ENCODE measurements around the gene PEX5.

Gene PEX5

DNA sequence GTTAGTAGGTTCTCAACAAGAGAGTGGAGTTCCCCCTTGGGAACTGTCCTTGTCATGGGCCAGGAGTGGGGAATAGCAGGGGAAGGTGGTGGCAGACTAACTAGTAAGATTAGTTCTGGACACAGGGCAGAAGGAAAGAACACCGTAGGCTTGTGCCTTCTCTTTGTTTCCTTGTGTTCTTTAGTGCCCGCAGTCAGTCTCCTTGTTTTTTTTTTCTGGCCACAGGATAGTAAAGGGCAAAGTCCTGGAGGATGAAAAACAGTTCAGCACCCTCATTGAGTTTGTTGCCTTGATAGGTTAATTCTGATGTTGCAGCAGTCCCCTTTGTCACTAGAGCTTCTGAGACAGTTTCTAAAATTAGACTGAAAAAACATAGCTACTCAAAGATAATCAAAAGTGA lies 8.4 kb downstream of the PEX5 start:
- H3K27ac ChIP-seq = peak overlapping the region; percentile 24; the same call in 1 of the 2 replicates
- TF ChIP-seq, protein P1, sequence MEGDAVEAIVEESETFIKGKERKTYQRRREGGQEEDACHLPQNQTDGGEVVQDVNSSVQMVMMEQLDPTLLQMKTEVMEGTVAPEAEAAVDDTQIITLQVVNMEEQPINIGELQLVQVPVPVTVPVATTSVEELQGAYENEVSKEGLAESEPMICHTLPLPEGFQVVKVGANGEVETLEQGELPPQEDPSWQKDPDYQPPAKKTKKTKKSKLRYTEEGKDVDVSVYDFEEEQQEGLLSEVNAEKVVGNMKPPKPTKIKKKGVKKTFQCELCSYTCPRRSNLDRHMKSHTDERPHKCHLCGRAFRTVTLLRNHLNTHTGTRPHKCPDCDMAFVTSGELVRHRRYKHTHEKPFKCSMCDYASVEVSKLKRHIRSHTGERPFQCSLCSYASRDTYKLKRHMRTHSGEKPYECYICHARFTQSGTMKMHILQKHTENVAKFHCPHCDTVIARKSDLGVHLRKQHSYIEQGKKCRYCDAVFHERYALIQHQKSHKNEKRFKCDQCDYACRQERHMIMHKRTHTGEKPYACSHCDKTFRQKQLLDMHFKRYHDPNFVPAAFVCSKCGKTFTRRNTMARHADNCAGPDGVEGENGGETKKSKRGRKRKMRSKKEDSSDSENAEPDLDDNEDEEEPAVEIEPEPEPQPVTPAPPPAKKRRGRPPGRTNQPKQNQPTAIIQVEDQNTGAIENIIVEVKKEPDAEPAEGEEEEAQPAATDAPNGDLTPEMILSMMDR (IDR thresholded peaks at IDR 0.05) = no peak
- TF ChIP-seq ZFX (IDR thresholded peaks at IDR 0.05; ENCODE audit: borderline replicate concordance) = no peak

DNA sequence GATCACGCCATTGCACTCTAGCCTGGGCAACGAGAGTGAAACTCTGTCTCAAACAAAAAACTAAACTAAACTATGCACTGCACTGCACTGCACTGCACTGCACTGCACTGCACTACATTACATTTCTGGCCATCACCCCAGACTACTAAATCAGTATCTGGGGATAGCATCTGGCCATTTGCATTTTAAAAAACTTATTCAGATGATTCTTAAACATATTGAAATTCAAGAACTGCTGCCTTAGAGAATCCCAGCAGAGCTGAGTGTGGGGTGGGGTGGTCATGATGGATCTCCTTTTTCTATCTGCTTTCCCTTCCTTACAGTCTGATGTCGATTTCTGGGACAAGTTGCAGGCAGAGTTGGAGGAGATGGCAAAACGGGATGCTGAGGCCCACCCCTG lies 13.6 kb downstream of the PEX5 start:
- TF ChIP-seq, protein P1 (IDR thresholded peaks at IDR 0.05) = no peak
- TF ChIP-seq ZFX (IDR thresholded peaks at IDR 0.05; ENCODE audit: borderline replicate concordance) = no peak

DNA sequence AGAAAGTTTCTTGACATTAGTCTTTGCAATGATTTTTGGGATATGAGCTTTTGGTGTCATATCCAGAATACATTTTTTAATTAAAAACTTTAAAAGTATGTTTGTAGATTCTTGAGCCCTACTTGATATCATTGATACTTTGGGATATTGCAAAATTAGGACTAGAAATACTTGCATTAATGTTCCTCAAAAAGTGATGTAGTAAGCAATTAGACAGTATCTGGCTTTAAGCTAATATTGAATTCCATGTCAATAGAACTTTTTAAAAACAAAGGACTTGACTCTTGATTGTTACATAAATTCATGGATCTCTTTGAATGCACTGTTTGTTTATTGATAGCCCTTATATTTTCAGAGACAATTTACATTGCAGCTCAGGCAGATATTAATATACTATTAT lies 15.6 kb downstream of the PEX5 start:
- H3K27ac ChIP-seq = no peak overlapping the region
- TF ChIP-seq, protein P1 (IDR thresholded peaks at IDR 0.05) = no peak
- no peak for TF ChIP-seq ZFX (IDR thresholded peaks at IDR 0.05; ENCODE audit: borderline replicate concordance)

More for the DNA sequence above, 13.6 kb downstream of the PEX5 start:
- H3K27ac ChIP-seq = no peak overlapping the region

DNA sequence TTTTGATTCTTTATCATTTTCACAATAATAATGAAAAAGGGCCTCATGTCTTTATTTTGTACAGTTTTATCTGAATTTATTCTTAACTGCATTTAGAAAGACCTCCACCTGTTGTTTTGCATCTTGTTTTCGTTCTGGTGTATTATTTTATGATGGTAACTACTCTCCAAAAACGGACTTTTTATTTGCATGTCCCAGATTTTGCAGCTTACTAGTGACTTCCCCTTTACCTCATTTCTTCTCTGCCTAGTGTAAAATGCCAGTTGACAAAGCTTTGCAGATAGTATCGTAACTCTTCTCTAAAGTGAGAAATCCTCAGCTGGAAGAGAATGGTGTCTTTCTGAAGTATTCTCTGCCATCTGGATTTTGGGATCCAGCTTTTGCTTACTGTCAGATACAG lies 17.2 kb downstream of the PEX5 start:
- no peak overlapping the region for H3K27ac ChIP-seq
- TF ChIP-seq, protein P1 (IDR thresholded peaks at IDR 0.05) = no peak
- no peak for TF ChIP-seq ZFX (IDR thresholded peaks at IDR 0.05; ENCODE audit: borderline replicate concordance)

DNA sequence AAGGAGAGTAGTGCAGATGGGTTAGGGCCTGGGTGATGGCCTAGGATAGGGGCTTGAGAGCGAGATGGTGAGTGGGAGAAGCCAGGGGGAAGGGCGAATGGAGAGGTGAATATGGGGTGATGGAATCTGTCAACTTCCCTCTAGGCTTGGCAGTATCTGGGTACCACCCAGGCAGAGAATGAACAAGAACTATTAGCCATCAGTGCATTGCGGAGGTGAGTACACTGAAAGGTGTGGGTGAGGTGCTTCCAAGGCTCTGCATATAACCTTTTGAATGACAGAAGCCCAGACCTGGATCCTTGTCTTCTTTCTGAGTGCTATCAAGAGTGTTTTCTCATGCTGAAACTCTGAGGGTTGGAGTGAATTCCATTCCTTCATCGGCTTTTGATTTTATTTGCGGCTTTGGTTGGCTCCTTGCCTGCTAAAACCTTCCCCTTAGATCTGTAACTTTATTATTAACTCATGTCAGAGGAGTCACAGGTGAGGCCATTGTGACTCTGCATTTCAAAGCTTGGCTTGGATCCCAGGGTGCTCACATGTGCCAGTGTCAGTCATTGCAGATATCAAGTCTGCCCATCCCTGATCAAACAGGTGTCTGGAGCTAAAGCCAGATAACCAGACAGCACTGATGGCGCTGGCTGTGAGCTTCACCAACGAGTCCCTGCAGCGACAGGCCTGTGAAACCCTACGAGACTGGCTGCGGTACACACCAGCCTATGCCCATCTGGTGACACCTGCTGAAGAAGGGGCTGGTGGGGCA lies 18.6 kb downstream of the PEX5 start:
- no peak overlapping the region for H3K27ac ChIP-seq
- TF ChIP-seq, protein P1 (IDR thresholded peaks at IDR 0.05) = no peak
- TF ChIP-seq ZFX (IDR thresholded peaks at IDR 0.05; ENCODE audit: borderline replicate concordance) = no peak

DNA sequence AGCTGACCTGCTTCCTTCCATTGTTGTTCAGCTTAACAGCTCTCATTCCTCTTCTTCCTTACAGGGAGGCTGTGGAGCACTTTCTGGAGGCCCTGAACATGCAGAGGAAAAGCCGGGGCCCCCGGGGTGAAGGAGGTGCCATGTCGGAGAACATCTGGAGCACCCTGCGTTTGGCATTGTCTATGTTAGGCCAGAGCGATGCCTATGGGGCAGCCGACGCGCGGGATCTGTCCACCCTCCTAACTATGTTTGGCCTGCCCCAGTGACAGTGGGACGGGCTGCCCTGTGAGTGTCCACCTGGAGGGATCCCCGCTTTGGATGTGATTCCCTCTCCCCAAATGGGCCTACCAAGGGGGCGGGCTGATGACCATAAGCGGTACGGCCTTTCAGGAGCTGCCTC lies 20.5 kb downstream of the PEX5 start:
- H3K27ac ChIP-seq = no peak overlapping the region
- TF ChIP-seq ZFX (IDR thresholded peaks at IDR 0.05; ENCODE audit: borderline replicate concordance) = no peak
- TF ChIP-seq, protein P1 (IDR thresholded peaks at IDR 0.05) = no peak

DNA sequence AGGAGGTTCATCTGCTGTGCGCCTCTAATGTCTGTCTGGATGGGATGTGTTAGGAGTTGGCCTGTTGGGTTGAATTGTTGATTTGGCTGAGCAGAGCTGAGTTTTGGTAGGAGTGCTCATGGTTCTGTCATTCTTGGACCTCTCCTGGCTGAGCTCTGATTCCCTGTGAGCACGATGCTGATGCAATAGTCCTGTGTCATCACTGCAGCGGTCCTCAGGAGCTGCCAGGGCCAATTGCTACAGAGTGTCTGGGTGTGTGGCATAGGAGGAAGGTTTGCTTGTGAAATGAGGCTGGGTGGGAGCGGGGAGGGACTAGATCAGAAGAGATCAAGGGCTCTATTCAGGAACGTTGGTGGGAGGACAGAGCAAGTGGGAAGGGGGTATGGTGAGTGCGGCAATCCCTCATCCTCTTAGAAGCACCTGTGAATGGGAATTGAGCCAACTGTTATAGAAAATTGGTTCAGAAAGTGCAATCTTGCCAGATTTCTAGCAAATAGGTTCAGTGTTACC lies 21.2 kb downstream of the PEX5 start:
- no peak for TF ChIP-seq ZFX (IDR thresholded peaks at IDR 0.05; ENCODE audit: borderline replicate concordance)
- TF ChIP-seq, protein P1 (IDR thresholded peaks at IDR 0.05) = no peak
- H3K27ac ChIP-seq = no peak overlapping the region
